Embryonic facial prominence (tissue), 1 donor: ENCODE data around the gene PRPF8.

Experiments used
- DNase-seq: peaks from one replicate; pipeline ENCODE4 v3.0.0-alpha.2; 2016; ENCODE audit errors: extremely low spot score

The PRPF8 gene

GRCh38 chr17:1644493-1645206, 40.0 kb downstream of the PRPF8 start:
- DNase-seq: no peak

- DNase-seq: no peak
Measured at GRCh38 chr17:1643999-1644492, 40.6 kb downstream of the PRPF8 start.

- no peak for DNase-seq
Measured at GRCh38 chr17:1643293-1643998, 41.2 kb downstream of the PRPF8 start.

- DNase-seq: no peak
Measured at GRCh38 chr17:1641065-1641403, 43.6 kb downstream of the PRPF8 start.

- no peak for DNase-seq
Measured at GRCh38 chr17:1640329-1641064, 44.2 kb downstream of the PRPF8 start.

- DNase-seq: no peak
Measured at GRCh38 chr17:1639549-1640180, 45.0 kb downstream of the PRPF8 start.

DNA sequence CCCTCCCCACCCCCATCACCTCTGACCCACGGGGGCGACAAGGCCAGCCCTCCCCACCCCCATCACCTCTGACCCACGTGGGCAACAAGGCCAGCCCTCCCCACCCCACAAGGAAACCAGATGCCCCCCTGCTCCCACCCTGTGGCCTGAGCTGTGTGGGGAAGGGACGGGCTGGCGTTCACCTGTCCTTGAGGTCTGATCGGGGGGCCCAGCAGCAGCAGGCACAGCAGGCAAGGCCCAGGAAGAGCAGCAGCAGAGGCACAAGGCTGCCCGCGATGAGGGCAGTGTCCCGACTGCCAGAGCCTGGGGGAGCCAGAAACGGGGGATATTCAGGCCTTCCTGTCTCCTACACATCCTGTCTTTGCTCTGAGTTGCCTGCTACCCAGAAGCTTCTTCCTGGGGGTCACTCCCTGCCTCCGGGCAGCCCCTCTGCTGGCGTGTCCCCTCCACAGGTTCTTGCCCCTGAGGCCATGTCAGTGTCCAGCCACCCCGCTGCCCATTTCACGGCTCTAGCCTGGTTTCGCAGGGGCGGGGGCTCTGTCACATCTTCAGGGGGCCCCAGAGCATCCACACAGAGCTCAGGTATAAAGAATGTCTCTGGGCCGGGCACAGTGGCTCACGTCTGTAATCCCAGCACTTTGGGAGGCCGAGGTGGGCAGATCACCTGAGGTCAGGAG, 45.9 kb downstream of the PRPF8 start:
- no peak for DNase-seq

DNA sequence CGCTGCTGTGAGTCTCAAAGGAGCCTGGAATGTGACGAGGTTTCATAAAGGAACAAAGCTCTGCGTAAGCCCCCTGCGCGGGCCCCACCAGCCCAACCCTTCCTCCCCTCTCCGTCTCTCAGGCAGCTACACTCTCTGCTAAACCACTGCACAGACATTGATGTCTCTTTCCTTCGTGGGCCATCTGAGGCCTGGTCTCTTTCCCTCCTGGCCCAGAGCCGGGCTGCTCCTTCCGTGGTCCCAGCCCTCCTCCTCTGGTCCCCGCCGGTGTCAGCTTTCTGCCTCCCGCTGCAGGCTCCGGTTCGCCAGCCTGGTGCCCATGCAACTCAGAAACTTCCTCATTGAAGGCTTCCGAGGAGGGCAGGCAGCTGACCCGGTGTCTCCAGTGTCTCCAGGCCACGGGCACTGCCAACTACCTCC, 46.5 kb downstream of the PRPF8 start:
- no peak for DNase-seq

DNA sequence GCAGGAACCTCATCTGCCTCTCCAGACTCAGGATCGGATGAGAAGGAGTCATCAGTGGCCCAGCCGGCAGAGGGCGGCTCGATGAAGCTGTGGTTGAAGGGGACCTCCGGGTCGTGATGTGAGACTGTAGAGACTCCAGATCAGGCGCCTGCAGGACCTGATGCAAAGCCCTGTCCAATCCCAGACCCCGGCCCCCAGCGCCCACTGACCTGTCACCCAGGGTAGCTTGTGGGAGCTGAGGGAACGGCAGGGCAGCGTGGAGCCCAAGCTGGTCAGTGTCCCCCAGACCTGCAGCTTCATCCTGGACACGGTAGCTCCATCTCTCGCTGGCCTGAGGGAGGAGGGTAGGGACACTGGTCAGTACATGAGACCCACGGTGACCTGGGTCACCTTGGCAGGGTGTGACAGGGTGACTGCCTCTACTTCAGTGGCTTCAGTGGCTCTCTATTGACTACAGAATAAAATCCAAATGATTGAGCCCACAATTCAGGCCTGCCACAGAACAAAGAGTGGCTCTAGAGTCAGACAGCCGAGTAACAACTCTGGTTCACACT, 47.9 kb downstream of the PRPF8 start:
- no peak for DNase-seq

GRCh38 chr17:1635675-1636465, 48.8 kb downstream of the PRPF8 start:
- no peak for DNase-seq

- DNase-seq: no peak
Measured at GRCh38 chr17:1634841-1635650, 49.6 kb downstream of the PRPF8 start.

- DNase-seq: no peak
Measured at GRCh38 chr17:1630662-1631061, 54.0 kb downstream of the PRPF8 start.

GRCh38 chr17:1629504-1630310, 55.0 kb downstream of the PRPF8 start:
- no peak for DNase-seq

DNA sequence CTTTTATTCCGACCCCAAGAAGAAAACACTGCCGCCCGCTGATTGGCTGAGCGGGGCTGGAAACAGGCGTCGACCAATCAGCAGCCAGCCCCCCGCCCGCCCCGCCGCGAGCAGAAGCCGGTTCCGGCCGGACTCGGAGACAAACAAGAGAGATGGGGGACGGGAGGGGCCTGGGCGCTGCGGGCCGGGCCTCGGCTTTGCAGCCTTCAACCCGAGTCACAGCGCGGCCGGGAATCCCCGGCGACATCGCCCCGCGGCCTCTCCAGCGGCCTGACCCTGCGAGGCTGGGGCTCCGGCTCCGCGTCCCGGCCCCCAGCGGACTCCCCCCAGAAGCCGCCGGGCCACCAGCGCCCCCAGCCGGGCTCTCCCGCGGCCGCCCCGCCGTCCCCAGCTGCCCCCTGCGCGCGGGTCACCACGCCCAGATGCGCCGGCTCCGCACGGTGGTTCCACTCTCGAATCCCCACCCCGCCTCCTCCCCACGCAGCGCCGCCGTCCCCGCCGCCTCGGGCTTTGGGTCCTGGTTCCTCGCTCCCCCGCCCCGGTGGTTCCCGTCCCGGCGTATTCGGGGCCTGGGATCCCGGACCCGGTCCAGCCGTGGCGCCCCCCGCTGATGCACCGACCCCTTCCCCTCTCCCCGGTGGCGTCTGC, 55.7 kb downstream of the PRPF8 start:
- DNase-seq: peak; percentile 81

DNA sequence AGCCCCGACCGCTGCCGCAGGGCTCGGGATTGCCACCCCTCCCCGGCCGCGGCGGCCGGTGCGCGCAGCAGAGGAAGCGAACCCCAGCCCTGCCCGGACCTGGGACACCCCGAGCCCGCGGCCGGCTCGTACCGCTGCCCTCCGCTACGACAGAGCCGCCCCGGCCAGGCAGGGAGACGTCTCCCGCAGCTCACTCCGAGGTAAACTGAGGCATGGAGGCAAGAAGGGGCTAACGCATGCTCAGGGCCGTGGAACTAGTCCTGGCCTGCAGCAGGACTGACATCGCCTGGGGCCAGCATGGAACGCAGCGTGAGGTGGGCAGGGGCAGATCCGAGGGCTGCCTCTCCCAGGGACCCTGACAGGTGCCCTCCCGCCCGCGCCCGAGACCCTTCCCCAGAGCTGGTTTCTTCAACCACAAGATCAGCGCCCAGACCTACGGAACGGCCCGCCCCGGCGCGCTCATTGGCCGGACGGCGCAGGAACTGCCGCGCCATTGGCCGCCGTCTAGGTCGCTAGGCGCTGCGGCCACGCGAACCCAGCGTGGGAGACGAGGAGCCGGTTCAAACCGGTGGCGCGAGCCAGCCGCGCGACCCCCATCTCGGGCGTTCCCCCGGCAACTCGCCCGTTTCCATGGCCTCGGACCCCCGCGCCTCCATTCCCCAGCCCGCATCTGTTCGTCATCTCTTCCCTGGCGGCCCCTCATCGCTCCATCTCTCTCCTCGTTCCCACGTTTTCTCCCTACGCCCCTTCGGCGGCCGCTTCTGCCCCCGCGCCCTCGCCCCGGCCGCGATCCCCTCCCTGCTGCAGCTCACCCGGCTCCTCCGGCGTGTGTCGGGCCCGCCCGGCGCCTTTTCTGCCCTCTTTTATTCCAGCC, 56.4 kb downstream of the PRPF8 start, which contains the start of gene SLC43A2:
Gene SLC43A2 (minus strand): TSS at position 853 of the 874 bp plus-strand sequence. CDS start 960 bp downstream, outside the sequence.
- peak; percentile 70 for DNase-seq

DNA sequence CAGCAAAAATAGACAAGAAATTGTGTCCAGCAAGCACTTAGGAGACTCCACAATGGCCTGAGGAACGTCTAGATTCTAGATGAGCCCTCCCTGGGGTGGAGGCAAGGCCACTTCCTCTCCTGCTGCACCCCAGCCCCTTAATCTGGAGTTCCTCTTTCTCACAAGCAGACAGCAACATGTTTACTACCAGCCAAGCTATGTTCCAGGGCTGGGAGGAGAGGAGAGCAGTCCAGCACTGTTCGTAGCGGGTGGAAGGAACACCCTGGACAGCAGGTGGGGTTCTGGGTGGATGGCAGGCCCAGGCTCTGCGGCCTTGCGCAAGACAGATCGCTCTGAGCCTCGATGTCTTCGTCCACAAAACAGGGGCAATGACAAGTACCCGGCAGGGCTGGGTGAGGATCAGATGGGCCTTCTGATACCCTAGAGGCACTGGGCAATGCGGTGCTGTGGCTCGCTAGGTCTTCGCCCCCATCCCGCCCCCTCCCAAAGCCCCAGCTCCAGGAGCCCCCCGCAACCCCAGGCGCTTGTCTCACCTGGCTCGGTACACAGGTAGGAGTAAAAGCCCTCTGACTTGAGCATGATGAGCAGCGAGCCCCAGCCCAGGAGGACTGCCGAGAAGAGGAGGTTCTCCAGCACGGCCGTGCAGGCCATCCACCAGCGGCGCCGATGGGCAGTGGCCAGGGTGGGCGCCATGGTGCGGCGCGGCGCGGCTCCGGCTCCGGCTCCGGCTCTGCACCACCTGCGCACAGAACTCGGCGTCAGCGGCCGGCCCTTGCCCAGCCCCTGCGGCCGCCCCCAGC, 57.3 kb downstream of the PRPF8 start:
- no peak for DNase-seq
